ENCODE results near the gene BAIAP2. TPM values are rescaled to one million over a fixed set of nuclear protein-coding genes. Genes with fewer than 3 reads are reported as not detected.
A peak's percentile ranks its signal among the peaks of the same experiment; 100 is the strongest.

BAIAP2 gene
- total and polyA plus RNA-seq, 2 of the 13 experiments (the other 11 are each of a cell fraction or from before 2014, with no cell fraction given): 22.5 to 24.0 TPM

DNA sequence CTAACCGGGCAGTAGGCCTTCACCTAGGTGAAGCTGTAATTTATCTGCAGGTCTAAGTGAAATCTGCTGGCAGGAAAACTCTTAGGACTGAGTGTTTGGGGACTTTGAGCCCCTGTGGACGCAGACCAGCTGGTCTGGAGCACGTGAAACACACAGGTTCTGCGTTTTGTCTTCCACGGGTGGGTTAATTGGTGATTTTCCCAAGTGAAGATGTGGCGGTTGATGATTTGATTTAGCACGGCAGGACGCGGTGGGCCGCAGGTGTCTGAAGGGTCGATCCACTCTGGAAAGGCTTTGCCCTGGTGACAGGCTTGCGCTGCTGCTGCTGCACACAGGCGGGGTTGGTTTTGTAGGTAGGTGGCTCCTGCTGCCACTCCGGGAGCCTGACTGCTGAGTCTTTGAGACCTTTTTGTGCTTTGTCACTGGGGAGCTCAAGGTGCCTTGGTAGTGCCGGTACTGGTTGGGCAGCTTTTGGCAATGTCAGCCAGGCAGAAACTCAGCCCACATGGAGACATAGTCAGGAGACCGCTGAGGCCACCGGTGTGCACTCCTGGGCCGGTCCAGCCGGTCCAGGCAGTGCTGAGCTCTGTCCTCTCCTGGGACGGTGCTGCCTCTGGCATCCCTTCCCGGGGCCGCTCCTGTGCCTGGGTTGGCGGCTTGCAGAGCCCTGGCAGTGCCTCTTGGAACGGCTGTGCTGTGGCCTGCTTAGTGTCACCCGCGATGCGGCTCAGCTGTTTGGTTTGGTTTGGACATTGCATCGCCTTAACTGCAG is 2.3 kb downstream of the BAIAP2 start (continued):
- TF ChIP-seq ZBTB42 (CRISPR knock-in tag; IDR thresholded peaks at IDR 0.05) (no peak), RBM39 (IDR thresholded peaks at IDR 0.05; ENCODE audit: low read depth, low read length, poor library complexity, severe bottlenecking) (peak; percentile 33), ZFP36 (IDR thresholded peaks at IDR 0.05; ENCODE audit: borderline replicate concordance, low read depth, low read length, partially characterized antibody) (no peak), SP4 (CRISPR knock-in tag; IDR thresholded peaks at IDR 0.05) (no peak), ZNF264 (CRISPR knock-in tag; IDR thresholded peaks at IDR 0.05) (no peak), SIX1 (CRISPR knock-in tag; IDR thresholded peaks at IDR 0.05; ENCODE audit: borderline replicate concordance) (no peak), ARNT2 (CRISPR knock-in tag; IDR thresholded peaks at IDR 0.05; ENCODE audit: low read depth) (no peak), TAF15 (IDR thresholded peaks at IDR 0.05; ENCODE audit: low read depth, low read length, poor library complexity, severe bottlenecking) (no peak), PHF21A (CRISPR knock-in tag; IDR thresholded peaks at IDR 0.05) (0 out of 2 replicates have a peak, but pooled peaks have one; percentile 54)
- TF ChIP-seq, protein P1, sequence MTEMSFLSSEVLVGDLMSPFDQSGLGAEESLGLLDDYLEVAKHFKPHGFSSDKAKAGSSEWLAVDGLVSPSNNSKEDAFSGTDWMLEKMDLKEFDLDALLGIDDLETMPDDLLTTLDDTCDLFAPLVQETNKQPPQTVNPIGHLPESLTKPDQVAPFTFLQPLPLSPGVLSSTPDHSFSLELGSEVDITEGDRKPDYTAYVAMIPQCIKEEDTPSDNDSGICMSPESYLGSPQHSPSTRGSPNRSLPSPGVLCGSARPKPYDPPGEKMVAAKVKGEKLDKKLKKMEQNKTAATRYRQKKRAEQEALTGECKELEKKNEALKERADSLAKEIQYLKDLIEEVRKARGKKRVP (CRISPR knock-in tag; IDR thresholded peaks at IDR 0.05): 0 out of 4 replicates have a peak, but pooled peaks of 1 of the 2 experiments have one; percentile 28
- TF ChIP-seq, protein P2, sequence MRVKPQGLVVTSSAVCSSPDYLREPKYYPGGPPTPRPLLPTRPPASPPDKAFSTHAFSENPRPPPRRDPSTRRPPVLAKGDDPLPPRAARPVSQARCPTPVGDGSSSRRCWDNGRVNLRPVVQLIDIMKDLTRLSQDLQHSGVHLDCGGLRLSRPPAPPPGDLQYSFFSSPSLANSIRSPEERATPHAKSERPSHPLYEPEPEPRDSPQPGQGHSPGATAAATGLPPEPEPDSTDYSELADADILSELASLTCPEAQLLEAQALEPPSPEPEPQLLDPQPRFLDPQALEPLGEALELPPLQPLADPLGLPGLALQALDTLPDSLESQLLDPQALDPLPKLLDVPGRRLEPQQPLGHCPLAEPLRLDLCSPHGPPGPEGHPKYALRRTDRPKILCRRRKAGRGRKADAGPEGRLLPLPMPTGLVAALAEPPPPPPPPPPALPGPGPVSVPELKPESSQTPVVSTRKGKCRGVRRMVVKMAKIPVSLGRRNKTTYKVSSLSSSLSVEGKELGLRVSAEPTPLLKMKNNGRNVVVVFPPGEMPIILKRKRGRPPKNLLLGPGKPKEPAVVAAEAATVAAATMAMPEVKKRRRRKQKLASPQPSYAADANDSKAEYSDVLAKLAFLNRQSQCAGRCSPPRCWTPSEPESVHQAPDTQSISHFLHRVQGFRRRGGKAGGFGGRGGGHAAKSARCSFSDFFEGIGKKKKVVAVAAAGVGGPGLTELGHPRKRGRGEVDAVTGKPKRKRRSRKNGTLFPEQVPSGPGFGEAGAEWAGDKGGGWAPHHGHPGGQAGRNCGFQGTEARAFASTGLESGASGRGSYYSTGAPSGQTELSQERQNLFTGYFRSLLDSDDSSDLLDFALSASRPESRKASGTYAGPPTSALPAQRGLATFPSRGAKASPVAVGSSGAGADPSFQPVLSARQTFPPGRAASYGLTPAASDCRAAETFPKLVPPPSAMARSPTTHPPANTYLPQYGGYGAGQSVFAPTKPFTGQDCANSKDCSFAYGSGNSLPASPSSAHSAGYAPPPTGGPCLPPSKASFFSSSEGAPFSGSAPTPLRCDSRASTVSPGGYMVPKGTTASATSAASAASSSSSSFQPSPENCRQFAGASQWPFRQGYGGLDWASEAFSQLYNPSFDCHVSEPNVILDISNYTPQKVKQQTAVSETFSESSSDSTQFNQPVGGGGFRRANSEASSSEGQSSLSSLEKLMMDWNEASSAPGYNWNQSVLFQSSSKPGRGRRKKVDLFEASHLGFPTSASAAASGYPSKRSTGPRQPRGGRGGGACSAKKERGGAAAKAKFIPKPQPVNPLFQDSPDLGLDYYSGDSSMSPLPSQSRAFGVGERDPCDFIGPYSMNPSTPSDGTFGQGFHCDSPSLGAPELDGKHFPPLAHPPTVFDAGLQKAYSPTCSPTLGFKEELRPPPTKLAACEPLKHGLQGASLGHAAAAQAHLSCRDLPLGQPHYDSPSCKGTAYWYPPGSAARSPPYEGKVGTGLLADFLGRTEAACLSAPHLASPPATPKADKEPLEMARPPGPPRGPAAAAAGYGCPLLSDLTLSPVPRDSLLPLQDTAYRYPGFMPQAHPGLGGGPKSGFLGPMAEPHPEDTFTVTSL (CRISPR knock-in tag; IDR thresholded peaks at IDR 0.05; ENCODE audit: borderline replicate concordance): 0 out of 2 replicates have a peak, but pooled peaks have one; percentile 20
- TF ChIP-seq, protein P3, sequence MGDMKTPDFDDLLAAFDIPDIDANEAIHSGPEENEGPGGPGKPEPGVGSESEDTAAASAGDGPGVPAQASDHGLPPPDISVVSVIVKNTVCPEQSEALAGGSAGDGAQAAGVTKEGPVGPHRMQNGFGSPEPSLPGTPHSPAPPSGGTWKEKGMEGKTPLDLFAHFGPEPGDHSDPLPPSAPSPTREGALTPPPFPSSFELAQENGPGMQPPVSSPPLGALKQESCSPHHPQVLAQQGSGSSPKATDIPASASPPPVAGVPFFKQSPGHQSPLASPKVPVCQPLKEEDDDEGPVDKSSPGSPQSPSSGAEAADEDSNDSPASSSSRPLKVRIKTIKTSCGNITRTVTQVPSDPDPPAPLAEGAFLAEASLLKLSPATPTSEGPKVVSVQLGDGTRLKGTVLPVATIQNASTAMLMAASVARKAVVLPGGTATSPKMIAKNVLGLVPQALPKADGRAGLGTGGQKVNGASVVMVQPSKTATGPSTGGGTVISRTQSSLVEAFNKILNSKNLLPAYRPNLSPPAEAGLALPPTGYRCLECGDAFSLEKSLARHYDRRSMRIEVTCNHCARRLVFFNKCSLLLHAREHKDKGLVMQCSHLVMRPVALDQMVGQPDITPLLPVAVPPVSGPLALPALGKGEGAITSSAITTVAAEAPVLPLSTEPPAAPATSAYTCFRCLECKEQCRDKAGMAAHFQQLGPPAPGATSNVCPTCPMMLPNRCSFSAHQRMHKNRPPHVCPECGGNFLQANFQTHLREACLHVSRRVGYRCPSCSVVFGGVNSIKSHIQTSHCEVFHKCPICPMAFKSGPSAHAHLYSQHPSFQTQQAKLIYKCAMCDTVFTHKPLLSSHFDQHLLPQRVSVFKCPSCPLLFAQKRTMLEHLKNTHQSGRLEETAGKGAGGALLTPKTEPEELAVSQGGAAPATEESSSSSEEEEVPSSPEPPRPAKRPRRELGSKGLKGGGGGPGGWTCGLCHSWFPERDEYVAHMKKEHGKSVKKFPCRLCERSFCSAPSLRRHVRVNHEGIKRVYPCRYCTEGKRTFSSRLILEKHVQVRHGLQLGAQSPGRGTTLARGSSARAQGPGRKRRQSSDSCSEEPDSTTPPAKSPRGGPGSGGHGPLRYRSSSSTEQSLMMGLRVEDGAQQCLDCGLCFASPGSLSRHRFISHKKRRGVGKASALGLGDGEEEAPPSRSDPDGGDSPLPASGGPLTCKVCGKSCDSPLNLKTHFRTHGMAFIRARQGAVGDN (CRISPR knock-in tag; IDR thresholded peaks at IDR 0.05): peak; percentile 74
- TF ChIP-seq, protein P4, sequence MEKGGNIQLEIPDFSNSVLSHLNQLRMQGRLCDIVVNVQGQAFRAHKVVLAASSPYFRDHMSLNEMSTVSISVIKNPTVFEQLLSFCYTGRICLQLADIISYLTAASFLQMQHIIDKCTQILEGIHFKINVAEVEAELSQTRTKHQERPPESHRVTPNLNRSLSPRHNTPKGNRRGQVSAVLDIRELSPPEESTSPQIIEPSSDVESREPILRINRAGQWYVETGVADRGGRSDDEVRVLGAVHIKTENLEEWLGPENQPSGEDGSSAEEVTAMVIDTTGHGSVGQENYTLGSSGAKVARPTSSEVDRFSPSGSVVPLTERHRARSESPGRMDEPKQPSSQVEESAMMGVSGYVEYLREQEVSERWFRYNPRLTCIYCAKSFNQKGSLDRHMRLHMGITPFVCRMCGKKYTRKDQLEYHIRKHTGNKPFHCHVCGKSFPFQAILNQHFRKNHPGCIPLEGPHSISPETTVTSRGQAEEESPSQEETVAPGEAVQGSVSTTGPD (CRISPR knock-in tag; IDR thresholded peaks at IDR 0.05): peak; percentile 91
